HEK293 (cell line): ENCODE measurements around the gene DHRS11.

ENCODE experiments used
- ELK4 ChIP-seq: IDR thresholded peaks from 2 replicates; pipeline ENCODE4 v1.6.1; 2011; ENCODE audit warnings: mild to moderate bottlenecking, low read depth, low read length, borderline replicate concordance
- HOXA7 ChIP-seq: sonication (generic); formaldehyde crosslinking; IDR thresholded peaks from 2 replicates; pipeline ENCODE4 v1.8.1; 2022; ENCODE audit warnings: missing genetic modification reagents, borderline replicate concordance
- HOXC10 ChIP-seq: sonication (generic); formaldehyde crosslinking; IDR thresholded peaks from 2 replicates; pipeline ENCODE4 v1.8.1; 2023; ENCODE audit warnings: mild to moderate bottlenecking, missing genetic modification reagents
- IKZF3 ChIP-seq: fragments of 450-650 bp; IDR thresholded peaks from 2 replicates; pipeline ENCODE4 v1.5.0; 2018; ENCODE audit warnings: missing biosample characterization, mild to moderate bottlenecking, missing genetic modification characterization, moderate library complexity
- KLF10 ChIP-seq: fragments of 450-650 bp; IDR thresholded peaks from 2 replicates; pipeline ENCODE4 v1.5.1; 2018; ENCODE audit warnings: missing biosample characterization, mild to moderate bottlenecking, missing genetic modification characterization
- KLF17 ChIP-seq: fragments of 450-650 bp; formaldehyde crosslinking; IDR thresholded peaks from 2 replicates; pipeline ENCODE4 v1.5.1; 2016; ENCODE audit warnings: missing biosample characterization, missing genetic modification characterization
- KLF7 ChIP-seq: fragments of 450-650 bp; formaldehyde crosslinking; IDR thresholded peaks from 2 replicates; pipeline ENCODE4 v1.5.1; 2016; ENCODE audit warnings: missing biosample characterization, missing genetic modification characterization, borderline replicate concordance
- PRDM6 ChIP-seq: fragments of 450-650 bp; formaldehyde crosslinking; IDR thresholded peaks from 2 replicates; pipeline ENCODE4 v1.5.1; 2017; ENCODE audit warnings: missing biosample characterization, missing genetic modification characterization
- SP7 ChIP-seq: fragments of 450-650 bp; formaldehyde crosslinking; IDR thresholded peaks from 2 replicates; pipeline ENCODE4 v1.5.1; 2016; ENCODE audit warnings: missing biosample characterization, missing genetic modification characterization
- WT1 ChIP-seq: fragments of 450-650 bp; formaldehyde crosslinking; IDR thresholded peaks from 2 replicates; pipeline ENCODE4 v1.5.1; 2016; ENCODE audit warnings: missing biosample characterization, missing genetic modification characterization
- ZBTB1 ChIP-seq: fragments of 450-650 bp; formaldehyde crosslinking; IDR thresholded peaks from 2 replicates; pipeline ENCODE4 v1.5.1; 2016; ENCODE audit warnings: missing biosample characterization, missing genetic modification characterization
- ZEB2 ChIP-seq: fragments of 450-650 bp; formaldehyde crosslinking; IDR thresholded peaks from 2 replicates; pipeline ENCODE4 v1.5.1; 2016; ENCODE audit warnings: missing biosample characterization, missing genetic modification characterization
- ZFP37 ChIP-seq: fragments of 450-650 bp; formaldehyde crosslinking; IDR thresholded peaks from 2 replicates; pipeline ENCODE4 v1.5.1; 2016; ENCODE audit warnings: missing biosample characterization, missing genetic modification characterization
- ZNF140 ChIP-seq: fragments of 450-650 bp; formaldehyde crosslinking; IDR thresholded peaks from 2 replicates; pipeline ENCODE4 v1.5.1; 2016; ENCODE audit warnings: missing biosample characterization, missing genetic modification characterization
- ZNF266 ChIP-seq: fragments of 450-650 bp; formaldehyde crosslinking; IDR thresholded peaks from 2 replicates; pipeline ENCODE4 v1.5.1; 2016; ENCODE audit warnings: missing biosample characterization, missing genetic modification characterization, low read depth
- ZNF274 ChIP-seq, 2 experiments: fragments of 200-500 bp in 1 of 2; fragments of 450-650 bp in 1 of 2; sonication (Bioruptor generic) in 1 of 2; formaldehyde crosslinking in 1 of 2; IDR thresholded peaks; 2 replicates each; pipeline versions ENCODE4 v1.5.1 to v1.6.1; 2014 to 2016; ENCODE audit warnings: borderline replicate concordance in 1 of 2, inconsistent platforms in 1 of 2, low read length in 1 of 2, missing biosample characterization in 1 of 2, missing genetic modification characterization in 1 of 2
- ZNF292 ChIP-seq: fragments of 450-650 bp; formaldehyde crosslinking; IDR thresholded peaks from 2 replicates; pipeline ENCODE4 v1.5.1; 2016; ENCODE audit warnings: low read depth, missing biosample characterization, missing genetic modification characterization, borderline replicate concordance
- ZNF404 ChIP-seq: fragments of 450-650 bp; formaldehyde crosslinking; IDR thresholded peaks from 2 replicates; pipeline ENCODE4 v1.5.1; 2017; ENCODE audit warnings: missing biosample characterization, missing genetic modification characterization
- ZNF521 ChIP-seq: fragments of 450-650 bp; formaldehyde crosslinking; IDR thresholded peaks from 2 replicates; pipeline ENCODE4 v1.5.1; 2017; ENCODE audit warnings: missing biosample characterization, mild to moderate bottlenecking, missing genetic modification characterization
- ZNF548 ChIP-seq: fragments of 450-650 bp; formaldehyde crosslinking; IDR thresholded peaks from 2 replicates; pipeline ENCODE4 v1.5.1; 2016; ENCODE audit warnings: missing biosample characterization, missing genetic modification characterization
- ZNF560 ChIP-seq: fragments of 450-650 bp; formaldehyde crosslinking; IDR thresholded peaks from 2 replicates; pipeline ENCODE4 v1.5.1; 2017; ENCODE audit warnings: missing biosample characterization, missing genetic modification characterization, borderline replicate concordance
- ZNF580 ChIP-seq: fragments of 450-650 bp; formaldehyde crosslinking; IDR thresholded peaks from 2 replicates; pipeline ENCODE4 v1.5.1; 2016; ENCODE audit warnings: missing biosample characterization, missing genetic modification characterization
- ZNF596 ChIP-seq: fragments of 450-650 bp; IDR thresholded peaks from 2 replicates; pipeline ENCODE4 v1.5.0; 2018; ENCODE audit warnings: missing biosample characterization, mild to moderate bottlenecking, missing genetic modification characterization, moderate library complexity
- ZNF639 ChIP-seq: fragments of 450-650 bp; formaldehyde crosslinking; IDR thresholded peaks from 2 replicates; pipeline ENCODE4 v1.5.1; 2016; ENCODE audit warnings: missing biosample characterization, missing genetic modification characterization
- TF ChIP-seq, protein P1 (sequence below): fragments of 450-650 bp; formaldehyde crosslinking; IDR thresholded peaks from 2 replicates; pipeline ENCODE4 v1.5.1; 2016; ENCODE audit warnings: missing biosample characterization, missing genetic modification characterization
- TF ChIP-seq, protein P2 (sequence below): fragments of 450-650 bp; formaldehyde crosslinking; conservative IDR thresholded peaks from 2 replicates; pipeline ENCODE4 v1.5.1; 2016; ENCODE audit warnings: low read depth, missing biosample characterization, missing genetic modification characterization

The DHRS11 gene

GRCh38 chr17:36591434-36592315 is at the start of gene DHRS11 (continued):
- TF ChIP-seq, protein P1, sequence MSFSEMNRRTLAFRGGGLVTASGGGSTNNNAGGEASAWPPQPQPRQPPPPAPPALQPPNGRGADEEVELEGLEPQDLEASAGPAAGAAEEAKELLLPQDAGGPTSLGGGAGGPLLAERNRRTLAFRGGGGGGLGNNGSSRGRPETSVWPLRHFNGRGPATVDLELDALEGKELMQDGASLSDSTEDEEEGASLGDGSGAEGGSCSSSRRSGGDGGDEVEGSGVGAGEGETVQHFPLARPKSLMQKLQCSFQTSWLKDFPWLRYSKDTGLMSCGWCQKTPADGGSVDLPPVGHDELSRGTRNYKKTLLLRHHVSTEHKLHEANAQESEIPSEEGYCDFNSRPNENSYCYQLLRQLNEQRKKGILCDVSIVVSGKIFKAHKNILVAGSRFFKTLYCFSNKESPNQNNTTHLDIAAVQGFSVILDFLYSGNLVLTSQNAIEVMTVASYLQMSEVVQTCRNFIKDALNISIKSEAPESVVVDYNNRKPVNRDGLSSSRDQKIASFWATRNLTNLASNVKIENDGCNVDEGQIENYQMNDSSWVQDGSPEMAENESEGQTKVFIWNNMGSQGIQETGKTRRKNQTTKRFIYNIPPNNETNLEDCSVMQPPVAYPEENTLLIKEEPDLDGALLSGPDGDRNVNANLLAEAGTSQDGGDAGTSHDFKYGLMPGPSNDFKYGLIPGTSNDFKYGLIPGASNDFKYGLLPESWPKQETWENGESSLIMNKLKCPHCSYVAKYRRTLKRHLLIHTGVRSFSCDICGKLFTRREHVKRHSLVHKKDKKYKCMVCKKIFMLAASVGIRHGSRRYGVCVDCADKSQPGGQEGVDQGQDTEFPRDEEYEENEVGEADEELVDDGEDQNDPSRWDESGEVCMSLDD: 0 out of 2 replicates have a peak, but pooled peaks have one; percentile 42
- TF ChIP-seq ELK4 (no peak), ZNF548 (tag by site-specific recombination) (no peak), ZNF596 (tag by site-specific recombination) (no peak), PRDM6 (no peak), ZNF266 (tag by site-specific recombination) (no peak), ZNF521 (tag by site-specific recombination) (no peak), HOXA7 (CRISPR knock-in tag) (no peak), KLF10 (0 out of 2 replicates have a peak, but pooled peaks have one; percentile 13), ZBTB1 (tag by site-specific recombination) (no peak), ZNF404 (tag by site-specific recombination) (no peak), ZFP37 (tag by site-specific recombination) (no peak), ZEB2 (no peak), IKZF3 (peak; percentile 78), ZNF560 (tag by site-specific recombination) (no peak), ZNF274 (IDR thresholded peaks at IDR 0.05; ENCODE audit: low read length) (no peak), ZNF274 (tag by site-specific recombination; IDR thresholded peaks at IDR 0.05; ENCODE audit: borderline replicate concordance) (no peak), HOXC10 (CRISPR knock-in tag) (no peak), SP7 (tag by site-specific recombination) (0 out of 2 replicates have a peak, but pooled peaks have one; percentile 16), ZNF140 (no peak), WT1 (tag by site-specific recombination) (0 out of 2 replicates have a peak, but pooled peaks have one; percentile 15), ZNF639 (tag by site-specific recombination) (no peak), KLF17 (tag by site-specific recombination) (no peak), KLF7 (tag by site-specific recombination) (no peak), ZNF580 (tag by site-specific recombination) (no peak), ZNF292 (no peak)
- TF ChIP-seq, protein P2, sequence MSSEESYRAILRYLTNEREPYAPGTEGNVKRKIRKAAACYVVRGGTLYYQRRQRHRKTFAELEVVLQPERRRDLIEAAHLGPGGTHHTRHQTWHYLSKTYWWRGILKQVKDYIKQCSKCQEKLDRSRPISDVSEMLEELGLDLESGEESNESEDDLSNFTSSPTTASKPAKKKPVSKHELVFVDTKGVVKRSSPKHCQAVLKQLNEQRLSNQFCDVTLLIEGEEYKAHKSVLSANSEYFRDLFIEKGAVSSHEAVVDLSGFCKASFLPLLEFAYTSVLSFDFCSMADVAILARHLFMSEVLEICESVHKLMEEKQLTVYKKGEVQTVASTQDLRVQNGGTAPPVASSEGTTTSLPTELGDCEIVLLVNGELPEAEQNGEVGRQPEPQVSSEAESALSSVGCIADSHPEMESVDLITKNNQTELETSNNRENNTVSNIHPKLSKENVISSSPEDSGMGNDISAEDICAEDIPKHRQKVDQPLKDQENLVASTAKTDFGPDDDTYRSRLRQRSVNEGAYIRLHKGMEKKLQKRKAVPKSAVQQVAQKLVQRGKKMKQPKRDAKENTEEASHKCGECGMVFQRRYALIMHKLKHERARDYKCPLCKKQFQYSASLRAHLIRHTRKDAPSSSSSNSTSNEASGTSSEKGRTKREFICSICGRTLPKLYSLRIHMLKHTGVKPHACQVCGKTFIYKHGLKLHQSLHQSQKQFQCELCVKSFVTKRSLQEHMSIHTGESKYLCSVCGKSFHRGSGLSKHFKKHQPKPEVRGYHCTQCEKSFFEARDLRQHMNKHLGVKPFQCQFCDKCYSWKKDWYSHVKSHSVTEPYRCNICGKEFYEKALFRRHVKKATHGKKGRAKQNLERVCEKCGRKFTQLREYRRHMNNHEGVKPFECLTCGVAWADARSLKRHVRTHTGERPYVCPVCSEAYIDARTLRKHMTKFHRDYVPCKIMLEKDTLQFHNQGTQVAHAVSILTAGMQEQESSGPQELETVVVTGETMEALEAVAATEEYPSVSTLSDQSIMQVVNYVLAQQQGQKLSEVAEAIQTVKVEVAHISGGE (tag by site-specific recombination): peak; percentile 35; the same call in 1 of the 2 replicates
